Nephron (organoid): ENCODE measurements around the gene CHMP2B.

Source experiments
- H3K27ac Mint-ChIP-seq, 3 experiments: 2 replicates each; pipeline ENCODE4 v1.8.0; 2020; ENCODE audit warnings: mixed read lengths in 3 of 3, mild to moderate bottlenecking in 2 of 3, moderate library complexity in 1 of 3
- H3K27me3 Mint-ChIP-seq: 2 replicates; pipeline ENCODE4 v1.8.0; 2021; ENCODE audit warnings: low read depth, mild to moderate bottlenecking, moderate library complexity, mixed read lengths
- H3K36me3 Mint-ChIP-seq: 2 replicates; pipeline ENCODE4 v1.8.0; 2020; ENCODE audit warnings: low read depth, mixed read lengths
- H3K4me1 Mint-ChIP-seq: 2 replicates; pipeline ENCODE4 v1.8.0; 2020; ENCODE audit warnings: mixed read lengths
- H3K4me3 Mint-ChIP-seq, 3 experiments: 2 replicates each; pipeline ENCODE4 v1.8.0; 2020; ENCODE audit warnings: mild to moderate bottlenecking in 3 of 3, mixed read lengths in 3 of 3, moderate library complexity in 2 of 3
- H3K9me3 Mint-ChIP-seq: 2 replicates; pipeline ENCODE4 v1.8.0; 2020; ENCODE audit warnings: mixed read lengths
- CTCF ChIP-seq, 3 experiments: fragments of 200-600 bp; sonication (generic); IDR thresholded peaks; one replicate each; pipeline ENCODE4 v1.5.0; 2021; ENCODE audit warnings: antibody characterized with exemption in 3 of 3; ENCODE audit not compliant: unreplicated experiment in 3 of 3

CHMP2B gene

GRCh38 chr3:87248831-87249230 is 21.7 kb downstream of the CHMP2B start:
- Mint-ChIP-seq H3K9me3 (no peaks in the 10 kb centered on the region), H3K4me1 (no peaks in the 10 kb centered on the region), H3K36me3 (peaks cover 41% of the 10 kb centered on the region), H3K4me3 (no peak overlapping the region), H3K27me3 (no peaks in the 10 kb centered on the region), H3K27ac (no peak overlapping the region)
- no peak for TF ChIP-seq CTCF (IDR thresholded peaks at IDR 0.05; ENCODE audit: unreplicated experiment in 3 of 3)

GRCh38 chr3:87250009-87250408 is 22.9 kb downstream of the CHMP2B start:
- Mint-ChIP-seq H3K4me1 (no peaks in the 10 kb centered on the region), H3K4me3 (no peak overlapping the region), H3K9me3 (no peaks in the 10 kb centered on the region), H3K27ac (no peak overlapping the region), H3K27me3 (no peaks in the 10 kb centered on the region), H3K36me3 (peaks cover 47% of the 10 kb centered on the region)
- TF ChIP-seq CTCF (IDR thresholded peaks at IDR 0.05; ENCODE audit: unreplicated experiment in 3 of 3) = no peak

- Mint-ChIP-seq H3K36me3 (no peaks in the 10 kb centered on the region), H3K4me1 (no peaks in the 10 kb centered on the region), H3K9me3 (no peaks in the 10 kb centered on the region), H3K27me3 (no peaks in the 10 kb centered on the region), H3K27ac (no peak overlapping the region), H3K4me3 (no peak overlapping the region)
- TF ChIP-seq CTCF (IDR thresholded peaks at IDR 0.05; ENCODE audit: unreplicated experiment in 3 of 3) = peak; percentile 60 to 80 (median 75)
These were observed 33.2 kb downstream of the CHMP2B start for GRCh38 chr3:87260270-87260669.

GRCh38 chr3:87261925-87262324 is 34.8 kb downstream of the CHMP2B start:
- Mint-ChIP-seq H3K4me1 (no peaks in the 10 kb centered on the region), H3K36me3 (no peaks in the 10 kb centered on the region), H3K27me3 (no peaks in the 10 kb centered on the region), H3K4me3 (no peak overlapping the region), H3K27ac (no peak overlapping the region), H3K9me3 (no peaks in the 10 kb centered on the region)
- TF ChIP-seq CTCF (IDR thresholded peaks at IDR 0.05; ENCODE audit: unreplicated experiment in 3 of 3) = no peak

- TF ChIP-seq CTCF (IDR thresholded peaks at IDR 0.05; ENCODE audit: unreplicated experiment in 3 of 3) = no peak
- Mint-ChIP-seq H3K36me3 (no peaks in the 10 kb centered on the region), H3K27me3 (no peaks in the 10 kb centered on the region), H3K4me1 (peaks cover 5% of the 10 kb centered on the region), H3K9me3 (no peaks in the 10 kb centered on the region), H3K4me3 (no peak overlapping the region), H3K27ac (no peak overlapping the region)
These were observed 41.0 kb downstream of the CHMP2B start for GRCh38 chr3:87267953-87268645.

GRCh38 chr3:87268646-87269211 is 41.6 kb downstream of the CHMP2B start:
- no peak overlapping the region for H3K4me3 Mint-ChIP-seq
- no peaks in the 10 kb centered on the region for H3K9me3 Mint-ChIP-seq
- H3K36me3 Mint-ChIP-seq = no peaks in the 10 kb centered on the region
- no peak overlapping the region for H3K27ac Mint-ChIP-seq
- peaks cover 5% of the 10 kb centered on the region for H3K4me1 Mint-ChIP-seq
- no peak for TF ChIP-seq CTCF (IDR thresholded peaks at IDR 0.05; ENCODE audit: unreplicated experiment in 3 of 3)
- H3K27me3 Mint-ChIP-seq = no peaks in the 10 kb centered on the region
